Measurements from ENCODE around the gene ALOX5AP.

Gene ALOX5AP

GRCh38 chr13:30704596-30704995, 30.7 kb upstream of the ALOX5AP start:
- TF ChIP-seq CTCF (IDR thresholded peaks at IDR 0.05; ENCODE audit: borderline replicate concordance, insufficient read depth, low read depth, low read length), result no peak

GRCh38 chr13:30705680-30706079, 29.7 kb upstream of the ALOX5AP start:
- no peak overlapping the region for H3K4me3 ChIP-seq (ENCODE audit: low read depth, low read length)
- TF ChIP-seq CTCF (IDR thresholded peaks at IDR 0.05; ENCODE audit: borderline replicate concordance, insufficient read depth, low read depth, low read length), result no peak

More at GRCh38 chr13:30704596-30704995, 30.7 kb upstream of the ALOX5AP start:
- H3K4me3 ChIP-seq (ENCODE audit: low read depth, low read length), result no peak overlapping the region

GRCh38 chr13:30708541-30708940, 26.8 kb upstream of the ALOX5AP start:
- no peak overlapping the region for H3K4me3 ChIP-seq (ENCODE audit: low read depth, low read length)
- TF ChIP-seq CTCF (IDR thresholded peaks at IDR 0.05; ENCODE audit: borderline replicate concordance, insufficient read depth, low read depth, low read length), result no peak

- H3K4me3 ChIP-seq (ENCODE audit: low read depth, low read length), result no peak overlapping the region
- TF ChIP-seq CTCF (IDR thresholded peaks at IDR 0.05; ENCODE audit: borderline replicate concordance, insufficient read depth, low read depth, low read length), result no peak
Observed at GRCh38 chr13:30710442-30710841, 24.9 kb upstream of the ALOX5AP start.

- no peak overlapping the region for H3K4me3 ChIP-seq (ENCODE audit: low read depth, low read length)
- TF ChIP-seq CTCF (IDR thresholded peaks at IDR 0.05; ENCODE audit: borderline replicate concordance, insufficient read depth, low read depth, low read length), result no peak
Observed at GRCh38 chr13:30711375-30711774, 24.0 kb upstream of the ALOX5AP start.

- no peak overlapping the region for H3K4me3 ChIP-seq (ENCODE audit: low read depth, low read length)
- no peak for TF ChIP-seq CTCF (IDR thresholded peaks at IDR 0.05; ENCODE audit: borderline replicate concordance, insufficient read depth, low read depth, low read length)
Observed at GRCh38 chr13:30711837-30712236, 23.5 kb upstream of the ALOX5AP start.

- H3K4me3 ChIP-seq (ENCODE audit: low read depth, low read length), result no peak overlapping the region
- TF ChIP-seq CTCF (IDR thresholded peaks at IDR 0.05; ENCODE audit: borderline replicate concordance, insufficient read depth, low read depth, low read length), result no peak
Observed at GRCh38 chr13:30712536-30713532, 22.5 kb upstream of the ALOX5AP start.

Measured in GM12875 (cell line).